Hepatocyte (in vitro differentiated cells): ENCODE measurements around the gene RASAL1. TPM values are rescaled to one million over a fixed set of nuclear protein-coding genes. Genes with fewer than 3 reads are reported as not detected.

Source experiments
- DNase-seq: peaks from one replicate; pipeline ENCODE4 v3.0.0-alpha.2; 2016; ENCODE audit warnings: low spot score
- H2AFZ ChIP-seq: fragments of 200-600 bp; sonication (generic); 2 replicates; pipeline ENCODE4 v1.6.0; 2016; ENCODE audit warnings: antibody characterized with exemption, mild to moderate bottlenecking
- H3K27ac ChIP-seq: fragments of 200-600 bp; sonication (generic); 2 replicates; pipeline ENCODE4 v1.5.1; 2016; ENCODE audit warnings: mild to moderate bottlenecking
- H3K27me3 ChIP-seq: fragments of 200-600 bp; sonication (generic); 2 replicates; pipeline ENCODE4 v1.6.1; 2016
- H3K36me3 ChIP-seq: fragments of 200-600 bp; sonication (generic); replicated peaks from 2 replicates; pipeline ENCODE4 v1.5.1; 2016; ENCODE audit warnings: low read depth; ENCODE audit not compliant: insufficient read depth
- H3K4me1 ChIP-seq: fragments of 200-600 bp; sonication (generic); 2 replicates; pipeline ENCODE4 v1.5.1; 2016; ENCODE audit warnings: mild to moderate bottlenecking, moderate library complexity; ENCODE audit not compliant: insufficient read depth
- H3K4me2 ChIP-seq: fragments of 200-600 bp; sonication (generic); 2 replicates; pipeline ENCODE4 v1.6.0; 2016
- H3K4me3 ChIP-seq: fragments of 200-600 bp; sonication (generic); 2 replicates; pipeline ENCODE4 v1.5.1; 2016; ENCODE audit warnings: mild to moderate bottlenecking
- H3K79me2 ChIP-seq: fragments of 200-600 bp; sonication (generic); 2 replicates; pipeline ENCODE4 v1.6.0; 2017; ENCODE audit warnings: mild to moderate bottlenecking
- H3K9me2 ChIP-seq: fragments of 200-600 bp; sonication (generic); replicated peaks from 2 replicates; pipeline ENCODE4 v1.6.0; 2017; ENCODE audit warnings: mild to moderate bottlenecking; ENCODE audit not compliant: insufficient read depth
- H3K9me3 ChIP-seq: fragments of 200-600 bp; sonication (generic); 2 replicates; pipeline ENCODE4 v1.5.1; 2016; ENCODE audit warnings: low read depth, mild to moderate bottlenecking
- H4K20me1 ChIP-seq: fragments of 200-600 bp; sonication (generic); 2 replicates; pipeline ENCODE4 v1.6.0; 2016; ENCODE audit warnings: mild to moderate bottlenecking; ENCODE audit not compliant: insufficient read depth, poor library complexity, severe bottlenecking
- CTCF ChIP-seq: fragments of 200-600 bp; sonication (generic); IDR thresholded peaks from 2 replicates; pipeline ENCODE4 v1.5.1; 2016; ENCODE audit warnings: antibody characterized with exemption, mild to moderate bottlenecking; ENCODE audit not compliant: poor library complexity
- EZH2 ChIP-seq: fragments of 200-600 bp; sonication (generic); IDR thresholded peaks from 2 replicates; pipeline ENCODE4 v1.6.1; 2016; ENCODE audit warnings: antibody characterized with exemption, mild to moderate bottlenecking, borderline replicate concordance
- EZH2phosphoT487 ChIP-seq: fragments of 200-600 bp; sonication (generic); IDR thresholded peaks from one replicate; pipeline ENCODE4 v1.6.1; 2018; ENCODE audit warnings: antibody characterized with exemption, mild to moderate bottlenecking, low read depth, moderate library complexity; ENCODE audit not compliant: unreplicated experiment, severe bottlenecking
- WGBS: methylation state at CpG from one replicate; pipeline ENCODE4 v1.1.6; 2016; ENCODE audit warnings: low lambda C conversion rate; ENCODE audit errors: missing lambda C conversion rate; 5-methylcytosine and 5-hydroxymethylcytosine counted together
- polyA plus RNA-seq: library from polyadenylated mRNA; unstranded; fragments of >200 nt; fragmentation: Nextera tagmentation; extraction: Ambion mirVana; gene quantifications from 2 replicates; pipeline ENCODE4 v1.2.1, GENCODE V29; 2016
- total RNA-seq: library from RNA; depleted of rRNA; stranded (reverse); fragments of >200 nt; gene quantifications from 2 replicates; pipeline ENCODE4 v1.2.3, GENCODE V29; 2014

Gene RASAL1
- total and polyA plus RNA-seq, 2 experiments from 2014 or later = 0.74 TPM; not detected in 1

GRCh38 chr12:113111247-113111646 is 24.3 kb downstream of the RASAL1 start:
- 90% methylated on average over 3 of the region's 3 CpGs for WGBS

DNA sequence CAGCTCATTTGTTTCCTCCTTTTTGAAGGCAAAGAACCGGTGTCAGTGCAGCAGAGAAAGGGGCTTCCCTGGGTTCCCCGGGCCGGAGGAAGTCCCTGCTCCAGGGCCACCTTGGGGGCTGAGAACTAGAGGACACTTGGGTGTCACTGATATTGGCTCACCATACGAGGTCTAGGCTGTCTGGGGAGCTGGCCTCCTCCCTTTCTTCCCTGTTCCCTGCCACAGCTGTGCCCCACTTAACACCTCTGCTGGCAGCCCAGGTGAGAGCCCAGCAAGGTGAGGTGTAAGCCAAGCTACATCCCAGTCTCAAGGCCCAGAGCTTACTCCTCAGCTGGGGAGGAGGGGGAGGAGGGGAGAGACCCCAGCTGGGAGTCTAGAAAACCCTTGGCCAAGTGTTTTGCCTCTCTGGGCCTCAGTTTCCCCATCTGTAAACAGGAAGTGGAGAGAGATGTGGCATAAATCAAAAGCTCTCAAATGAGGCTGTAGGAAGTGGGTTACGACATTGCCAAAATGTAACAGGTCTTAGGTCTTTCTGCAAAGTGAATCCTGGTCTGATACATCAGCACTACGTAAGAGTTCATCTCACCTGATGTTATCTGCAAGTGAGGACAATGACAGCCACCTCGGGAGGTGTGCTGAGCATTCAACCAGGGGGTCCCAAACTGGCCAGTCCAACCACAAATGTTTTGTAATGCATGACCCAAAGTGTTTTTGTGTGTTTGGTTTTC is 25.5 kb downstream of the RASAL1 start:
- WGBS = 52% methylated on average over 7 of the region's 7 CpGs
- no peaks in the 10 kb centered on the region for H3K4me1 ChIP-seq
- no peak overlapping the region for H3K4me3 ChIP-seq
- DNase-seq = no peak
- H4K20me1 ChIP-seq = no peaks in the 10 kb centered on the region
- no peak overlapping the region for H3K4me2 ChIP-seq
- H3K27me3 ChIP-seq = peaks cover 6% of the 10 kb centered on the region
- H3K36me3 ChIP-seq = no peaks in the 10 kb centered on the region
- no peaks in the 10 kb centered on the region for H3K9me2 ChIP-seq
- no peak overlapping the region for H2AFZ ChIP-seq
- no peak overlapping the region for H3K27ac ChIP-seq
- H3K9me3 ChIP-seq = no peaks in the 10 kb centered on the region
- no peaks in the 10 kb centered on the region for H3K79me2 ChIP-seq
- TF ChIP-seq EZH2 (no peak), EZH2phosphoT487 (no peak), CTCF (no peak)

More at GRCh38 chr12:113111247-113111646, 24.3 kb downstream of the RASAL1 start:
- Histone ChIP-seq H3K9me2 (no peaks in the 10 kb centered on the region), H3K4me1 (no peaks in the 10 kb centered on the region), H3K4me2 (no peak overlapping the region), H3K9me3 (no peaks in the 10 kb centered on the region), H4K20me1 (no peaks in the 10 kb centered on the region), H3K36me3 (no peaks in the 10 kb centered on the region), H3K27ac (no peak overlapping the region), H3K27me3 (peaks cover 4% of the 10 kb centered on the region), H2AFZ (no peak overlapping the region), H3K4me3 (no peak overlapping the region), H3K79me2 (no peaks in the 10 kb centered on the region)
- TF ChIP-seq EZH2phosphoT487 = no peak
- TF ChIP-seq EZH2 = no peak
- no peak for TF ChIP-seq CTCF
- DNase-seq = no peak

DNA sequence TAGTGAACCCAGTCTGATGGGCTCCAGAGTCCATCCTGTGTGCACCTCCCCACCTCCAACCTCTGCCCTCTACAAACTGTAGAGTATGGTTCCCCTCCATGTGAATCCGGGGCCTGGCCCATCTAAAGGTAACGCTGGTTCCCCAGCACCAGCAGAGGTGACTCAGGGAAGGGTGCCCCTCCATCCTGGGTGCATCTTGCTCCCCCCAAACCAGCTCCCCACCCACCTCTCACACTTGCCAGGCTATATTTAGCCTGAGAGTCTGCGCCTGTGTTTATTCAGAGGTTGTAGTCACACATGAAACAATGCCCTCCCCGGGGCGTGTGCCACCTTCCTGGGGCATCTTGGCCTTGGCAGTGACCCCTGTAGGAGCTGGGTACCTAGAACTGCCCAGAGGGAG is 26.2 kb downstream of the RASAL1 start:
- Histone ChIP-seq H3K9me3 (no peaks in the 10 kb centered on the region), H3K4me3 (no peak overlapping the region), H2AFZ (no peak overlapping the region), H3K27ac (no peak overlapping the region), H3K79me2 (no peaks in the 10 kb centered on the region), H3K4me2 (no peak overlapping the region), H3K36me3 (no peaks in the 10 kb centered on the region), H3K27me3 (peaks cover 13% of the 10 kb centered on the region), H4K20me1 (no peaks in the 10 kb centered on the region), H3K9me2 (no peaks in the 10 kb centered on the region), H3K4me1 (no peaks in the 10 kb centered on the region)
- DNase-seq = no peak
- WGBS = 89% methylated on average over 5 of the region's 5 CpGs
- TF ChIP-seq EZH2phosphoT487 (no peak), EZH2 (no peak), CTCF (no peak)
